Mucosa of descending colon (tissue), 3 donors: Measurements from ENCODE around the gene EFCC1. TPM values are rescaled to one million over a fixed set of nuclear protein-coding genes. Genes with fewer than 3 reads are reported as not detected.

Source experiments
- ATAC-seq: fragments of 200-7000 bp; cut with Tn5 transposase; one replicate; pipeline ENCODE4 v1.9.1; 2020; ENCODE audit warnings: mild to moderate bottlenecking, moderate library complexity
- DNase-seq, 3 donors: peaks; one replicate each; pipeline ENCODE4 v3.0.0-alpha.2; 2020
- H3K36me3 ChIP-seq: fragments of 200-600 bp; one replicate; pipeline ENCODE4 v1.8.0; 2021; ENCODE audit warnings: low read depth, mild to moderate bottlenecking
- H3K4me1 ChIP-seq: fragments of 200-600 bp; one replicate; pipeline ENCODE4 v1.8.0; 2021; ENCODE audit warnings: low read depth, mild to moderate bottlenecking
- H3K4me3 ChIP-seq: fragments of 200-600 bp; one replicate; pipeline ENCODE4 v1.8.0; 2021; ENCODE audit warnings: mild to moderate bottlenecking
- H3K9me3 ChIP-seq: fragments of 200-600 bp; one replicate; pipeline ENCODE4 v1.8.0; 2021; ENCODE audit warnings: mild to moderate bottlenecking
- intact Hi-C, 2 donors: fragments of 100-400 bp; cut with DNase I in 1 of 2; cut with micrococcal nuclease in 1 of 2; formaldehyde crosslinking; loops; one replicate each; pipeline versions ENCODE4 v1.11.0 to v1.11.1; 2022; cut with DNase I, micrococcal nuclease
- total RNA-seq, 3 donors: library from RNA; stranded (reverse); fragmentation: NEBNext Ultra II Directional in 2 of 3; extraction: Animal tissue kit (Norgen Biotek cat#: 25700) in 2 of 3; gene quantifications; one replicate each; pipeline versions ENCODE4 v1.2.1 to v1.2.4, GENCODE V29; 2021 to 2023
- TF ChIP-seq, protein P1 (sequence below): fragments of 200-600 bp; IDR thresholded peaks from one replicate; pipeline ENCODE4 v1.8.0; 2022; ENCODE audit warnings: antibody characterized with exemption, mild to moderate bottlenecking
- donor health status: DM: no; HTN: no; CAD: no; lungs with moderate emphysema.
- donor health status: DM: no; HTN: no; CAD: no.
- donor health status: DM: no; HTN: yes; CAD: no.

Gene EFCC1
- total RNA-seq, 3 donors from 2014 or later: 1.8 to 12.0 (median 3.6) TPM

- Histone ChIP-seq H3K36me3 (no peaks in the 10 kb centered on the region), H3K4me3 (no peak overlapping the region), H3K4me1 (peaks cover 7% of the 10 kb centered on the region), H3K9me3 (no peaks in the 10 kb centered on the region)
- intact Hi-C loops: no loop called here
- ATAC-seq: no peak
- peak in 1 of 3 donors; percentile 12 for DNase-seq
- TF ChIP-seq, protein P1, sequence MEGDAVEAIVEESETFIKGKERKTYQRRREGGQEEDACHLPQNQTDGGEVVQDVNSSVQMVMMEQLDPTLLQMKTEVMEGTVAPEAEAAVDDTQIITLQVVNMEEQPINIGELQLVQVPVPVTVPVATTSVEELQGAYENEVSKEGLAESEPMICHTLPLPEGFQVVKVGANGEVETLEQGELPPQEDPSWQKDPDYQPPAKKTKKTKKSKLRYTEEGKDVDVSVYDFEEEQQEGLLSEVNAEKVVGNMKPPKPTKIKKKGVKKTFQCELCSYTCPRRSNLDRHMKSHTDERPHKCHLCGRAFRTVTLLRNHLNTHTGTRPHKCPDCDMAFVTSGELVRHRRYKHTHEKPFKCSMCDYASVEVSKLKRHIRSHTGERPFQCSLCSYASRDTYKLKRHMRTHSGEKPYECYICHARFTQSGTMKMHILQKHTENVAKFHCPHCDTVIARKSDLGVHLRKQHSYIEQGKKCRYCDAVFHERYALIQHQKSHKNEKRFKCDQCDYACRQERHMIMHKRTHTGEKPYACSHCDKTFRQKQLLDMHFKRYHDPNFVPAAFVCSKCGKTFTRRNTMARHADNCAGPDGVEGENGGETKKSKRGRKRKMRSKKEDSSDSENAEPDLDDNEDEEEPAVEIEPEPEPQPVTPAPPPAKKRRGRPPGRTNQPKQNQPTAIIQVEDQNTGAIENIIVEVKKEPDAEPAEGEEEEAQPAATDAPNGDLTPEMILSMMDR: no peak
Observed at GRCh38 chr3:129028866-129029265, 27.8 kb downstream of the EFCC1 start.

- TF ChIP-seq, protein P1: no peak
- DNase-seq (peak in 1 of 3 donors; percentile 19), ATAC-seq (no peak)
- H3K4me1 ChIP-seq: peaks cover 8% of the 10 kb centered on the region
- no peaks in the 10 kb centered on the region for H3K9me3 ChIP-seq
- intact Hi-C loops: no loop called here
- H3K36me3 ChIP-seq: no peaks in the 10 kb centered on the region
- no peak overlapping the region for H3K4me3 ChIP-seq
Observed at GRCh38 chr3:129030611-129031010, 29.5 kb downstream of the EFCC1 start.

- Histone ChIP-seq H3K4me1 (peaks cover 7% of the 10 kb centered on the region), H3K4me3 (no peak overlapping the region), H3K36me3 (no peaks in the 10 kb centered on the region), H3K9me3 (no peaks in the 10 kb centered on the region)
- ATAC-seq: no peak
- intact Hi-C loops: no loop called here
- TF ChIP-seq, protein P1: no peak
- DNase-seq: peak in 2 of 3 donors; percentile 14 to 33
Observed at GRCh38 chr3:129031476-129032215, 30.5 kb downstream of the EFCC1 start.

DNA sequence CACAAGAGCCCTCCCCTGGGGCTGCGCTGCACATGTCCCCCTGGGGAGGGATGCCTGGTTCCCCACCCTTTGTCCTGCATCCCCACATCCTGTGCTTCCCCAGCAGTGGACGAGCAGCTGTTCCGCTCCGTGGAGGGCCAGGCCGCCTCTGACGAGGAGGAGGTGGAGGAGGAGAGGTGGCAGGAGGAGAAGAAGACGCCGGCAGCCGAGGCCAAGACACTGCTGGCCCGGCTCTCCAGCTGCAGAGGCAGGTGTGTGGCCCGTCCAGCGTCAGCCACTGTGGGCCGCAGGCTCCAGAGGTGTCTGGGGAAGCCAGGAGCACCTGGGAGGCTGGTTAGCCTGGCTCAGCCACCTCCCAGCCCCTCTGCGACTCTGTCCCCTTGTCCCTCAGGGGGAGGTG, 31.6 kb downstream of the EFCC1 start:
- intact Hi-C loops: no loop called here
- Histone ChIP-seq H3K4me3 (no peak overlapping the region), H3K4me1 (peaks cover 4% of the 10 kb centered on the region), H3K36me3 (no peaks in the 10 kb centered on the region), H3K9me3 (no peaks in the 10 kb centered on the region)
- no peak for ATAC-seq
- DNase-seq: peak in 2 of 3 donors; percentile 21 to 27
- TF ChIP-seq, protein P1: no peak

DNA sequence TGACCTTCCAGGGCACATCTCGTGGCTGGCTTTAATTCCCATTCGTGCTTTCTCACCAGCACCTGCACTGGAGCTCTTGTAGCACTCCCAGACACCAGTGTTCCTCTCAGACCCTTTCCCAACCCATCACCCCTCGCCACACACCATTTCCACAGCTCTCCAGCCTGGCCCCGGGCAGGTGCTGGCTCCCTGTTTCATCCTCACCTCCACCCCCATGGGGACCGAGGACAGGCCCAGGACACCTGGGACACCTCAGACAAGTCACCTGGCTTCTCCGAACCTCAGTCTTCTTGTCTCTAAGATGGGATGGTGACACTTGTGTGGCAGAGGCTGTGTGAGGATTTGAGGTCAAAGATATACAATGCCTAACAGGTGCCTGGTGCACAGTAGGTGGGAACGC, 32.0 kb downstream of the EFCC1 start:
- ATAC-seq (no peak), DNase-seq (peak in 2 of 3 donors; percentile 13 to 15)
- Histone ChIP-seq H3K36me3 (no peaks in the 10 kb centered on the region), H3K4me3 (no peak overlapping the region), H3K4me1 (peaks cover 4% of the 10 kb centered on the region), H3K9me3 (no peaks in the 10 kb centered on the region)
- intact Hi-C loops: no loop called here
- TF ChIP-seq, protein P1: no peak
